Tongue (tissue), 2 donors: Measurements from ENCODE around the gene PLBD1. TPM values are rescaled to one million over a fixed set of nuclear protein-coding genes. Genes with fewer than 3 reads are reported as not detected.

Source experiments
- DNase-seq: peaks from one replicate; pipeline ENCODE4 v3.0.0-alpha.2; 2015
- total RNA-seq: library from RNA; depleted of rRNA; stranded (reverse); fragments of >200 nt; gene quantifications from one replicate; pipeline ENCODE4 v1.2.3, GENCODE V29; 2014

PLBD1 gene
- total RNA-seq, 1 donor from 2014 or later: 16.9 TPM

DNA sequence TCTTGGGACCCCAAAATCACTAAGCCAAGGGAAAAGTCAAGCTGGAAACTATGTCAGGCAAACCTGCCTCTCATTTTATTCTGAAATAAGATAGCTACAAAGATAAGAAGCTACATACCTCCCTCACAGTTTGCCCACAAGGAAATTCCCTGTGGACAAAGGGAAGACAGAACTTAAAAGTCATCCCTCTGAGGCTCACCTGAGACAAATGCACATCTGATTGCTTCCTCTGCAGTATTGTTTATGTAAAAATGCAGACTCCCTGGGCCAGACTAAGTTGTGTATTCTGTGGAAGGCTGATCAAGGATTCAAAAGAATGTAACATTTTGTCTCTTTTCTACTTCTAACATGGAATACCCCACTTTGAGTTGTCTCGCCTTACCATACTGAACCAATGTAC is 2.5 kb upstream of the PLBD1 start:
- DNase-seq: no peak

- DNase-seq: no peak
Observed at GRCh38 chr12:14564336-14564959, 3.2 kb downstream of the PLBD1 start.

DNA sequence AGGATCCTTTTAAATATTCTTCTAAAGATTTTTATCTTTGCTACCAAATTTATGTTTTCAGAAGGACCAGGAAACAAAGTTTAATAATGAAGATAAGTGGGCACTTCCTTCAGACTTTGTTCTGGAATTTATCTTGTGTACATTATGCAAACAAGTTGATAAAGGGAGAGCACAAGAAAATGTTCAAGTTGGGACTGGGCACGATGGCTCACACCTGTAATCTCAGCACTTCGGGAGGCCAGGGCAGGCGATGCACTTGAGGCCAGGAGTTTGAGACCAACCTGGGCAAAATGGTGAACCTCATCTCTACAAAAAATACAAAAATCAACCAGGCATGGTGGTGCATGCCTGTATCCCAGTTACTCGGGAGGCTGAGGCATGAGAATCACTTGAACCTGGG is 4.6 kb downstream of the PLBD1 start:
- DNase-seq: no peak

DNA sequence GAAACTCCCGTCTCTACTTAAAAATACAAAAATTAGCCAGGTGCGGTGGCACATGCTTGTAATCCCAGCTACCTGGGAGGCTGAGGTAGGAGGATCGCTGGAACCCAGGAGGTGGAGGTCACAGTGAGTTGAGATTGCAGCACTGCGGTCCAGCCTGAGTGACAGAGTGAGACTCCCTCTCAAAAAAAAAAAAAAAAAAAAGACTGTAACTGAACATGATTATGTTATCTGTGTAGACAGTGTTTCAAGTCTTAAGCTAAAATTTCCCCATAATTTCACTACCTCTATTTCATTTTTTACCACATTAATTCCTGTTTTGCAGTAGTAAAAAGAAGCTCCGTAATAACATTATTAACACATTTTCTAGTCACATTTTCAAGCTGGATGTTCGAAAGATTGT is 5.4 kb downstream of the PLBD1 start:
- no peak for DNase-seq

- DNase-seq: no peak
Observed at GRCh38 chr12:14561677-14562238, 5.9 kb downstream of the PLBD1 start.

GRCh38 chr12:14560904-14561574 is 6.6 kb downstream of the PLBD1 start:
- no peak for DNase-seq

- DNase-seq: no peak
Observed at GRCh38 chr12:14558473-14558959, 9.2 kb downstream of the PLBD1 start.

GRCh38 chr12:14557966-14558365 is 9.7 kb downstream of the PLBD1 start:
- no peak for DNase-seq

- peak; percentile 86 for DNase-seq
Observed at GRCh38 chr12:14554281-14555007, 13.2 kb downstream of the PLBD1 start.

GRCh38 chr12:14548609-14549008 is 19.1 kb downstream of the PLBD1 start:
- DNase-seq: no peak

DNA sequence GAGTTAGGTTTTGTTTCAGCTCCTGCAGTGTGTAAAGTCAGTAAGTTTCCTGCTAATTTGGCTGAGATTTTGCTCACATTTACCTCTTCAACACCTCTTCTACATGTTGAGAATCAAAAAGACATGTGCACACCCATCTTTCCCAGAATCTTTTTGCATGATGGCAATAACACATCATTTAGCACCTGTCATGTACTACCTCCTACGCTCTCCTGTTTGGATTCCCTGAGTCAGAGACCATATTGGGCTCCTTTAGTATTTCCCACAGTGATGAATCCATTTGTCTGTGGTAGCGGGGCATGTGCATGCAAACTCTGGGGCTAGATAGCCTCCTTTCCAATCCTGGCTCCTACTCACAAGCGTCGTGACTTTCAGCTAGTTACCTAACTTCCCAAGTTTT is 20.1 kb downstream of the PLBD1 start:
- DNase-seq: no peak

DNA sequence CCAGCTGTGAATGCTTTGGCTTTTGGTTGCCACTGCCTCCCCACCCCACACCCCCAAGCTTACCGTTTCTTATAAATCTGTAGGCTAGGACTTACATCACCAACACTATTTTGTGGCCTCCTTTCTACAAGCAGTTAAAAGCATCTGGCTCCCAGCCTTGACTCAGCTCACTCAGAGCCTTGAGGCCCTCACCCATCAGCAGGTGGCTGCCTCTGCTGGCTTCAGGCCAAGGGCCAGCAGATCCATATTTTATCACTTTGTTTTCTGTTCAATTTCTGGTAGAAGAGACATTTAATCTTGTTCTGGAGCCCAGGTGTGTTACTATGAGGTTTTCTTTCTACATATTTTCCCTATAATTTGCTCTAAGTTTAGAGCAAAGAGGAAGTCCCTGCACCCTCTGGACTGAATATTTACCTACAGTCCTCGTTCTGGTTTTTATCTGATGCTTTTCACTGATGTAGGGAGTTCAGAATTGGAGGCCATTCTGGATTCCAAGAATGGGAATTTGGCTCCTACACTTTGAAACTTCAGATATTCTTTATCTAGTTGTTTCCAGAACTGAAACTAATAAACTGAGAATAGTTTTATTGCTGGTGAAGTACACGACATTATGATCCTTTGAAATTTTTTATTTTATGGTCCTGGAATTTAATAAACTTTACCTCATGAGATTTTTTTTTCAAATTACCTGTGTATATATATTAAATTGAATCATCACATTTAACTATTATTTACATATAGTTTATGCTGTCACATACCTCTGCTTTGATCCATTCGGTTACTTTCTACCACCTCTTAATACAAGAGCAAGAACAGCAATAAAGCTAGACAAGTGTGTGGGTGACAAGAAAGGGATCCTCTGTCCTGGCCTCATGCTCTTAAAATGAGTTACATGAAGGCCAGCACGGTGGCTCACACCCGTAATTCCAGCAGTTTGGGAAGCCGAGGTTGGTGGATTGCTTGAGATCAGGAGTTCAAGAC is 22.2 kb downstream of the PLBD1 start:
- no peak for DNase-seq

DNA sequence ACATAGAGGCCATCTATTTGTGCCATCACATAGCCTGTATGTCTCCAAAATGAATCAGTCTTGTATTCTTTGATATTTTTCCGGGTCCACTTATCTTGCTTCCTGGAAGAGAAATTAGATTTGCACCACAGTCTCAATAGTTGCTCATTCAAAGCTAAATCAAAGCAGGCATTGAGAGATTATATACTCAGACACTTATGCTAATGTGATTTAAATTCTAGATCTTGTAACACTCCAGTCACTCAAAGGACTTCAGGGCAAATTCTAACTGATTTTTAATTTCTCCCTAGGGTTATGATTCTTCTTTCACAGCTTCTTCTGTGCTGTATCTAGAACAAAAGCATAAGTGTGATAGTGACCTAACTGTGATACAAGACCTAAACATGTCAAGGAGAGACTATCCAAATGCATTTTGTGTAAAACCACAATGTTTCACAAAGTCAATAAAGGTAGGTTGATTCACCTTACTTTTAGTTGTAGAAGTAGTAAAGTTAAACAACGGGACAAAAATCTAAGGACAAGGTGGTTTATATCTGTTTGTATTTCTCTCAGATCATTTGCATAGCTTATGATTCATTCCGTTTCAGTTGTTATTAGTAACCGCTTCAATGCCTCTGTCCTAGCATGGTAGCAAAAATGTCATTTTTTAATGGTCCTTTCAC is 26.8 kb downstream of the PLBD1 start:
- DNase-seq: no peak

DNA sequence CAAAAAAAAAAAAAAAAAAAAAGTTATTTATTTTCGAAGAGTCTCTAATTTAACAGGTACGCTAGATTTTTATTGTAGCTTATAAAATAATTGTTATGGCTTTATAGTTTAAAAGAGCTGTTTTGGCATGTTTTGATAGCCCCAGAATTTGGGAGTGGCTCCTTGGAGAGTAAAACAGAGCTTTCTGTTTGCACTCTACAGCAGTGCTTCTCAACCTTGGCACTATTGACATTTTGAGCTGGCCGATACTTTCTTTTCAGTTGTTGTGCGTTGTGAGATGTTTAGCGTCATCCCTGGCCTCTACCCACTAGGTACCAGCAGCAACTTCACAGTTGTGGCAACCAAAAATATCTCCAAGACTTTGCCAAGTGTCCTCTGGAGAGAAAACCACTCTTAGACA is 30.6 kb downstream of the PLBD1 start:
- DNase-seq: no peak

DNA sequence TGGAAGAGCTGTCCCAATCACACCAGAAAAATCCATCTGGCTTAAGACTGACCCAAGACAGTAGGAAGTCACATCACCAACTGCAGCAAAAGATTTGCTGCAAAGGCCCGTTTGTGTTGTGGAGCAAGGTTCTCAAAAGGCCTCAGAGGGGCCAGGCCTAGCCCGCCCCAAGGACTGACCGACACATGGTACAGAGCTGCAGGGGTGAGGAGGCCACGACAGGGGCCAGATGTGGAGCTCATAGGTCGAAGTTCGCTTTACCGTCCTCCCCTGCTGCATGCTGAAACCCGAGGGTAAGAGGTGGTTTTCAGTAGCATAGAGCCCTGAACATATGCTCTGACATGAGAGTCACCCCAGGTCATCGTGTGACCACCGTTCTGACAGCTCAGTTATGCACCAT is 35.5 kb downstream of the PLBD1 start:
- DNase-seq: no peak

DNA sequence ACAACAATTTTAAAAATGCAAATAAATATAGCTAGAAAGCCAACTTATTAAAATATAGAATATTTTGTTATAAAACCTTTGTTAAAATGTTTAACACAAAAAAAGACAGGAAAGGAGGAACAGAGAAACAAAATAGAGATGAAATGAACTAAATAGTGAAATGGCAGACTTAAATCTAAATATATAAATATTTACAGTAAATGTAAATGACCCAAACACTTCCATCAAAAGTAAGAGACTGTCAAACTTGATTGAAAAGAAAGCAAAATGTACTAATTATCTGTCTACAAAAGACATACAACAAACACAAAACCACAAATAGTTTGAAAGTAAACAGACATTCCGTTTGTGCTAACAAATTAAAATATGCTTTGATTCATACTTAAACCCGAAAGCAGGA is 41.7 kb downstream of the PLBD1 start:
- DNase-seq: no peak

GRCh38 chr12:14521822-14522221 is 45.9 kb downstream of the PLBD1 start:
- no peak for DNase-seq

GRCh38 chr12:14514946-14515345 is 52.7 kb downstream of the PLBD1 start:
- no peak for DNase-seq

DNA sequence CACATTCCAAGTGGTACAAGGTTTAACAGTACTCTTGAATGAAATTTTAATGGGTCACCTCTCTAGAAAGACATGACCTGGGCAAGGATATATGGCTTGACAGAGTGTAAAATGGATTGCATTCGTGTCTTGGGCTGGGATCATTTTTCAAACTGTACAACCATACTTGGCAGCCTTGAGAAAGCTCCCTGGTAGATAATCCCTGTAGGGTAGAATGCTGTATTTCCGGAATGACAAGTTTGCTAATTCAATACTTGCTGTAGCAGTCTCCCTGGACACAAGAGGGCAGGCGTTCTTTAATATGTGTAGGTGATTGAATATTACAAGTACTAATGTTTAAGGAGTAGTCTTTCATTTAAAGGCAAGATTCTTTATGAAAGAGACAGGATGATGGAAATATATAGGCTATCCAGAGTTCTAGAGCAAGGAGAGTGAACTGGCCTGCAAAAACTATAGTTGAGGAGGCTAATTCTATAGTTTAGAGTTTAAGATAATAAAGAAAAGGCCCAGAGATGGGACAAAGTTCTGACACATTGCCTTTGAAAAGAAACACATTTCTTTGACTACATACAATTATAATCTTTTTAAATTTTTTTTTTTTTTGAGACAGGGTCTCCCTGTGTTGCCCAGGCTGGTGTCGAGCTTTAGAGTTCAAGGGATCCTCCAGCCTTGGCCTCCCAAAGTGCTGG is 53.4 kb downstream of the PLBD1 start:
- DNase-seq: peak; percentile 71

GRCh38 chr12:14510574-14510973 is 57.1 kb downstream of the PLBD1 start:
- no peak for DNase-seq
